GM19397 (cell line): ENCODE results near the gene AJM1.
"Not testable (repeated sequence)": the region's sequence is repeated elsewhere in the genome, so short reads cannot be mapped to it uniquely, and the experiment has no call there.

Source experiments
- ATAC-seq: cut with Tn5 transposase; IDR thresholded peaks from one replicate; pipeline ENCODE4 v1.9.1; 2021; ENCODE audit warnings: mild to moderate bottlenecking, moderate library complexity; ENCODE audit not compliant: unreplicated experiment

AJM1 gene

DNA sequence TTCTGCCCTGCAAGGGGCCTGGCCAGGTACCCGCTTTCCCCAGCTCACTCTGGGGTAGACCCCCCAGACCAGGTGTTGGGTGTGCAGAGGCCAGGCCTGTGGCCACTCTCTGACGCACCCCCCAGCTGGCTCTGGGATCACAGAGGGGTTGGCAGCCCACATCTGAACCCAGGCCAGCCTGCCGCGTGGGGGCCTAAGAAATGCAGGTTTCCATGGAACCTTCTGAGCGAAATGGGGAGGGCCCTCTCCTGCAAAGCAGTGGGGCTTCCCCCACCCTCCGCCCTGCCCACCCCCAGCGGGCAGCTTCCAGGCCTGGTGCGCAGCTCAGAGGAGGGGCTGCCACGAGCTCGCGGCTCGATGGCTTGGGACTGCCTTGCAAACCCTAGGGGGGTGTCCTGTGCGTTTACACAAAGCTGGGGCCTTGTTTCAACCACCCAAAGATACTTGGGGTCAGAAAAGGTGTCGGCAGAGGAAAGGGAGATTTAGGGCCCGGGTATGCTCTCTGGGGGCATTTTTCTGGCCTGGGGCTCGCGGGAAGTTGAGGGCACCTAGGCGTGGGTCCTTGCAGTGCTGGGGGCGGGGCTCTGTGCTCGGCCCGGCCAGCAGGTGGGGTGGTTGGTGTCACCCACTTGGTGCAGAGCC lies 1.0 kb downstream of the AJM1 start:
- ATAC-seq: not testable (repeated sequence)

DNA sequence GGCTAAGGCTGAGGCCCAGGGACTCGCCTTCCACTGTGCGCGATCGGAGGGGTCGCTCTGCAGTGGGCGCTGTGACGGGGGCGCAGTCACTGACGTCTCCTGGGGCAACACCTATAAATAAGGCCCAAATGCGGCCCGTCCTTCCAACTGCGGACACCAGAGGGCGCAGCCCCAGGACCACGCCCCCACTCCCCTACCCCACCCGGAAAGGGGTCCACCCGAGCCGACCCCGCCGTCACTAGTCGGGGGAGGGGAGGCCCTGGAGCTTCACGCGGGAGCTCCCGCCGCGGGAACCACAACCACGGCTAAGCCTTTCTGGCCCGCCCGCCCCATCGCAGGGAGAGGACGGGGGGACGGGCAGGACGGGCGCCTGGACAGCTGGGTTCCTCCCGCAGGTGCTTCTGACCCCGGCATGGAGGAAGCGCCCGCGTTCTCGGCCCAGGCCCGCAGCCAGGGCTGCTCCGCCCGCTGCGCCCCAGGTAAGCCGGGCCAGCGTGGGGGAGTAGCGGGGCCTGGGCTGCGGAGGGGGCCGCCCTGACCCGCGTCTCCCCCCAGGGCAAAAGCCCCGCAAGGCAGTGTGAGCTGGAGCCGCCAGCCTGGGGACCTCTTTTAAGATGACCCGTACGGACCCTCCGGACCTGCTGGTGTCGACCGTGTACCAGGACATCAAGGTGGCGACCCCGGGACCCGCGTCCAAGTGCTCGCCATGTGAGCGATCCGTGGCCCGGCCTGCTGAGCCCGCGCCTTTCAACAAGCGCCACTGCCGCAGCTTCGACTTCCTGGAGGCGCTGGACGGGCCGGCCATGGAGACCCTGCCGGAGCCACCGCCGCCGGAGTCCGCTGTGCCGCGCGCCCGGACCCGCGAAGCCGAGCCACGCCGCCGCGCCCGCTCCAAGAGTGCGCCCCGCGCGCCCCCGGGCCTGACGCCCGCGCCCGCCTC lies 1.8 kb downstream of the AJM1 start:
- not testable (repeated sequence) for ATAC-seq

DNA sequence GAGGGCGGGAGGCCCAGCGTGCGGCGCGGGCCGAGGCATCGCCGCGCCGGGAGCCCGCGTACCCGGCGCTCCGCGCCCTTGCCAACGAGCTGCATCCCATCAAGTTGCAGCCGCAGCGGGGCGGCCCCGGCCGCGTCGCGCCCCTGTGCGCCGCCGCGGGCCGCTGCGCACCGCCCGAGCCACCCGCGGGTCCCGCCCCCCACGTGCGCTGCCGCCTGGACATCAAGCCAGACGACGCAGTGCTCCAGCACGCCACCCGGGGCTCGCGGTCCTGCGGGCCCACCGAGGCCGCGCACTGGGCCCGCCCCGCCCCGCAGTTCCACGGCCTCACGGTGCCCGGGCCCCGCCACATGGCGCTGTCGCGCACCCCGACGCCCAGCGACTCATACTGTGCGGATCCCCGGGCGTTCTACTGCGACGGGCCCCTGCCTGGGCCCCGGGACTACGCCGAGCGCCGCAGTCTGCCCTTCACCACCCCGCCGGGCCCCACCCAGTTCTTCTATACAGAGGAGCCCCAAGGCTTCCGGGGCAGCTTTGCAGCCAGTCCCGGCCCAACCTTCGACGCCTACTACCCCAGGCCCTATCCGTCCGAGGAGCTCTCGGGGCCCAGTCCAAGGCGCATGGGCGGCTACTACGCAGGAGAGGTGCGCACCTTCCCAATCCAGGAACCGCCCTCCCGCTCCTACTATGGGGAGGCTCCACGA lies 2.6 kb downstream of the AJM1 start:
- ATAC-seq: no peak

DNA sequence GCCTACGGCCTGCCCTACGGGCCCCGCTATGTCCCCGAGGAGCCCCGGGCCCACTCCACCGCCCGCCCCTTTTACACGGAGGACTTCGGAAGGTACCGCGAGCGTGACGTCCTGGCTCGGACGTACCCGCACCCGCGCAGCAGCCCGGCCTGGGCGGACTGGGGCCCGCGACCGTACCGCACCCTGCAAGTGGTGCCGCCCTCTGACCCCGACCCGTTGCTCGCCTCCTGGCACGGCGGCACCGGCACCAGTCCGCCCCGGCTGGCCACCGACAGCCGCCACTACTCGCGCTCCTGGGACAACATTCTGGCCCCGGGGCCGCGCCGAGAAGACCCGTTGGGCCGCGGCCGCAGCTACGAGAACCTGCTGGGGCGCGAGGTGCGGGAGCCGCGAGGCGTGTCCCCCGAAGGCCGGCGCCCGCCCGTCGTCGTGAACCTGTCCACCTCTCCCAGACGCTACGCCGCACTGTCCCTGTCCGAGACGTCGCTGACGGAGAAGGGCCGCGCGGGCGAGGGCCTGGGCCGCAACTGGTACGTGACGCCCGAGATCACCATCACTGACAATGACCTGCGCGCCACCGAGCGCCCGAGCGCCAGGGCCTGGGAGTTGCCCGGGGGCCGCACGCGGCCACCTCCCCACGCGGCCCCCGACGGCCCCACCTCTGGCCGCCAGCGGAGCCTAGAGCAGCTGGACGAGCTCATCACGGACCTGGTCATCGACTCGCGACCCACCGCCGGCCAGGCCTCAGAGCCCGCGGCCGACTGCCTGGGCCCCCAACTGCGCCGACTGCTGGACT lies 3.4 kb downstream of the AJM1 start:
- ATAC-seq: no peak

DNA sequence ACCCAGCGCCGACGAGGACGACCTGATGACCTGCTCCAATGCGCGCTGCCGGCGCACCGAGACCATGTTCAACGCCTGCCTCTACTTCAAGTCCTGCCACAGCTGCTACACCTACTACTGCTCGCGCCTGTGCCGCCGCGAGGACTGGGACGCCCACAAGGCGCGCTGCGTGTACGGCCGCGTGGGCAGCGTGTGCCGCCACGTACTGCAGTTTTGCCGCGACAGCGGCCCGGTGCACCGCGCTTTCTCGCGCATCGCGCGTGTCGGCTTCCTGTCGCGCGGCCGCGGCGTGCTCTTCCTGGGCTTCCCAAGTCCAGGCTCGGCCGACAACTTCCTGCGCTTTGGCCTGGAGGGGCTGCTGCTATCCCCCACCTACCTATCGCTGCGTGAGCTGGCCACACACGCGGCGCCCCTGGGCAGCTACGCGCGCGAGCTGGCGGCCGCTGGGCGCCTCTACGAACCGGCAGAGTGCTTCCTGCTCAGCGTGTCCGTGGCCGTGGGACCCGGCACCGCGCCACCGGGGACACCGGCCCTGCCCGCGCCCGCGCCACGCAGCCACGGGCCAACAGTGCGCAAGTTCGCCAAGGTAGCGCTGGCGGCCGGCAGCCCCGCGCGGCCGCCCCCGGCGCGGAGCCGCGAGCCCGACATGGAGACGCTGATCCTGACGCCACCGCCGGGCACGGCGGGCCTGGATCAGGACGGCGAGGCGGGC lies 4.3 kb downstream of the AJM1 start:
- ATAC-seq: no peak

DNA sequence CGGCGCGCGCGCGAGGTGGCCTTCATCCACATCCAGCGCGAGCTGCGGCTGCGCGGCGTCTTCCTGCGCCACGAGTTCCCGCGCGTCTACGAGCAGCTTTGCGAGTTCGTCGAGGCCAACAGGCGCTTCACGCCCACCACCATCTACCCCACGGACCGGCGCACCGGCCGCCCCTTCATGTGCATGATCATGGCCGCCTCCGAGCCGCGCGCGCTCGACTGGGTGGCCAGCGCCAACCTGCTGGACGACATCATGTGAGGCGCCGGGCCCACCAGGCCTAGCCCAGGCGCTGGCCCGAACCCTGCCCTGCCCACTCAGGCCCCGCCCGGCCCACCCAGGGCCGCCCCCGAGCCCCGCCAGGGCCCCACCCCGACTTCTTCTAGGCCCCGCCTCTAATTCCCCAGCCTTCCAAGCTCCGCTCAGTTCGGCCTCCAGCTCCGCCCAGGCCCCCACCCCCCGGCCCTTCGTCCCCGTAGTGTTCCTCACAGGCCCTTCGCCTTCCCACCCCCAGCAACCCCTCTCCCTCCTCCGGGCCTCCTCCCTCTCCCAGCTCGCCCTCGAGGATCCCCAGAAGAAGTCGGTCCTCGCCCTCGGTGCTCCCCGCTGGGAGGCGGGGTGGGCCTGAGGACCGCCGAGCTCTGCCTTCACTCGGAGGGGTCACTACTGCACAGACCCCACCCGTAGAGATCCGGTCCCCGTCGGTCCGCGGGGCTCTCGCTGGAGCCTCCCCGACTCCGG lies 5.0 kb downstream of the AJM1 start:
- ATAC-seq: no peak

DNA sequence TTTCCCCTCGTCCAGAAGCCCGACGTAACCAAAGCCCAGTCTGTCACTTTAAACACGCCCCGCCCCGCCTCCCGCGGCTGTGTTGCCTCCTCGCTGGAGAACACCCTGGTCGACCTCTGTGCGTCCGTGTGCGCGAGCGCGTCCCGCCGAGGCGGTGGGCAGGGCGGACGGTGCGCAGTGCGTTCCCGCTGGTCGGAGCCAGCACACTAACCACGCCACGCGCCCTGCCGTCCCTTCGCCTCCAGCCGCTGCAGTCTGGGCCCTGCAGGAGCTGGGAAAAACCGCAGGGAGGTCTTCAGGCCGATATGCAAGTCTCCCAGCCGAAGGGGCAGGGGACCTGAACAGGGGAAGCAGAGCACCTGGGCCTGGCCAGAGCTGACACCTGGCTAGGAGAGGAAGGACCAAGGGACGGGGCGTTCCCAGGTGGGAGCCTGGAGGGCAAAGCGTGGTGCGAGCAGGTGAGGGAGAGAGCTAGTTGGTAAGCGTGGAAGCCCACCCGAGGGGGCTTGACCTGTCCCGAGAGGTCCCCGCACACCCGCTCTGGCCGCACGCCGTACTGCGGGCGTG lies 5.6 kb downstream of the AJM1 start:
- ATAC-seq: no peak

DNA sequence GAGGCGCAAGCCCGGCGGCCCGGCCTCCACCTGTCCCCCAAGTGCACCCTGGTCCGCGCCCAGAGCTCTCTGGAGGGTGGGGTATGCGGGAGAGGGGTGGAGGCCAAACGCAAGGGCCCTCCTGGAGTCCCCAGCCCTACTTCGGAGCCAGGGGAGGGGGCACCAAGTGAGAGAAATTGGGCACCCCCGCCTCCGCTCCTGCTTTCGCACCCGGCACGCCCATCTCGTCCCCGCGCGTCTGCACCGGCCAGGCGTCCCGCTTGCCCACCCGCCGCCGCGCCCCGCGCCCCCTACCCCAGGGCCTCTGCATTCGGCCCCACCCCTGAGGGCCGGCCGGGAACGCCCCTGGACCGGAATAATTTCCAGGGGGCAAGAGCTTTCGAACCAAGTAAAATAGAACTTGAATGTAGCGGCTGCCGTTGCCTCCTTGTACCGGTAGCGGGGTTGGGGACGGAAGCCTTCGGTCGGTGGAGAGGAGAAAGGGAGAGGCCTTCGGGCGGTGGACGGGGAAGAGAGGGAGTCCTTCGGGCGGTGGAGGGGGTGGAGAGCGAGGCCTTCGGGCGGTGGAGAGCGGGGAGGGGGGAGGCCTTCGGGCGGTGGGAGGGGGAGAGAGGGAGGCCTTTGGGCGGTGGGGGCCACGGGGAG lies 6.2 kb downstream of the AJM1 start:
- ATAC-seq: no peak

DNA sequence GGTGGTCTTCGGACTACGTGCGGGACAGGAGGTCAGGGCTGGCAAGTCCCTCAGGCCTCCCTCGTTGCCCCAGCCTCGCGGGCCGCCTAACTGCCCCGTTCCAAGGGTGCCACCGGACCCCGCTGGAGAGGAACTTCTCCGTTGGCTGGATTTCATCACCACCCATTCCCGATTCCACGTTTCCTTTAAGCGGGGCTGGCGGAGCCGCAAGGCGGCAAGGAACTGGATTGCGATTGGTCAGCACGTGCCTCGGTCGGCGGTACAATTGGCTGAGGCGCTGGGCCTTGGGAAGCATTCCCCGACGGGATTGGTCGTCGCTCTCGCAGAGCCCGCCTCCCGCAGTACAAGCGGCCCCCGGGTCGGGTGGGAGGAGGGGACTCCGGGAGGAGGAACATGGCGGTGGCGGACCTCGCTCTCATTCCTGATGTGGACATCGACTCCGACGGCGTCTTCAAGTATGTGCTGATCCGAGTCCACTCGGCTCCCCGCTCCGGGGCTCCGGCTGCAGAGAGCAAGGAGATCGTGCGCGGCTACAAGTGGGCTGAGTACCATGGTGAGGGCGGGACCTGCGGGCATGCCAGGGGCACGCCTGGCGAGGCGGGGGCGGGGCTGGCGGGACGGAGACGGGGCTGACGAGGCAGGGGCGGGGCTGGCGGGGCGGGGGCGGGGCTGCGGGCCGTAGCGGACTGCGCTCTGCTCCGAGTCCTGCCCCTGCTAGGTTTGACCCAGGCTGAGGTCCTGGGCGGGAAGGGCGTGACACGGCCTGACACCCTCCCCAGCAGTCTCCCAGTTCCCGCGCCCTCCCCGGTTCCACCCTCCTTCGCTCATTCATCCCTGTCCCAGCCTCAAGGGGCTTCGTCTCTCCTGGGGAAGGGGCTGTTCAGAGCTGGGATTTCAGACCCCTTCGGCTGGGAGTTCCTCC lies 7.0 kb downstream of the AJM1 start, which contains the start of gene PHPT1:
Gene PHPT1, plus strand, starts transcription at position 372 of the 922 bp plus-strand sequence. Its CDS starts 22 bp downstream, at position 394.
- ATAC-seq: peak; percentile 85

DNA sequence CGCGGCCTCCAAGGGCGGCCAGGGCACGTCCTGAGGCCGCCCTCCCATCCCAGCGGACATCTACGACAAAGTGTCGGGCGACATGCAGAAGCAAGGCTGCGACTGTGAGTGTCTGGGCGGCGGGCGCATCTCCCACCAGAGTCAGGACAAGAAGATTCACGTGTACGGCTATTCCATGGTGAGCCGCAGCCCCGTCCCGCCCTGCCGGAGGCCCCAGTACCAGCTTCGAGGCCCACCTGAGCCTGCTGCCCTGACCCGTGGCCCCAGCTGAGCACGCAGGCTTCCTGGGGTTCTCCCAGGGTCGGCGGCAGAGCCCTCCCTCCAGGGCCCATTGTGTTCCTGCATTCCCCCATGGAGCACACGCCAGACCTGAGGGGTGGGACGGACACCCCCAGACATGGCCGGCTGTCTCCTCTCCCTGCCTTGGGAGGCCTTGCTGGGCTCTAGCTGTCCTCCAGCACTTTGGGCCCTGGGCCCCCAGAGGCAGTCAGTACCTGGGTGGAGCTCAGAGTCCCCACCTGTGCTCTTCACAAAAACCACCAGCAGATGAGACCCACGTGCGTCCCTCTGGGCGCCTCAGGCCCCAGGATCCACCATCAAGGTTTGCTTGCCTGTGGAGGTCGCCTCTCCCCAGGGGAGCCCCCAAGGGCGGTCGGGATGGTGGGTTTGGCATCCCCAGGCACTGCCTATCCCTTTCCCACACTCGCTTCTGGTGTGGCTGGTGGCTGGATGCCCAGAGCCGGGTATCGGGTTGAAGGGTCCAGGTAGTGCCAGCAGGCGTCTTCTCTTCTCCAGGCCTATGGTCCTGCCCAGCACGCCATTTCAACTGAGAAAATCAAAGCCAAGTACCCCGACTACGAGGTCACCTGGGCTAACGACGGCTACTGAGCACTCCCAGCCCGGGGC lies 7.9 kb downstream of the AJM1 start:
- no peak for ATAC-seq

DNA sequence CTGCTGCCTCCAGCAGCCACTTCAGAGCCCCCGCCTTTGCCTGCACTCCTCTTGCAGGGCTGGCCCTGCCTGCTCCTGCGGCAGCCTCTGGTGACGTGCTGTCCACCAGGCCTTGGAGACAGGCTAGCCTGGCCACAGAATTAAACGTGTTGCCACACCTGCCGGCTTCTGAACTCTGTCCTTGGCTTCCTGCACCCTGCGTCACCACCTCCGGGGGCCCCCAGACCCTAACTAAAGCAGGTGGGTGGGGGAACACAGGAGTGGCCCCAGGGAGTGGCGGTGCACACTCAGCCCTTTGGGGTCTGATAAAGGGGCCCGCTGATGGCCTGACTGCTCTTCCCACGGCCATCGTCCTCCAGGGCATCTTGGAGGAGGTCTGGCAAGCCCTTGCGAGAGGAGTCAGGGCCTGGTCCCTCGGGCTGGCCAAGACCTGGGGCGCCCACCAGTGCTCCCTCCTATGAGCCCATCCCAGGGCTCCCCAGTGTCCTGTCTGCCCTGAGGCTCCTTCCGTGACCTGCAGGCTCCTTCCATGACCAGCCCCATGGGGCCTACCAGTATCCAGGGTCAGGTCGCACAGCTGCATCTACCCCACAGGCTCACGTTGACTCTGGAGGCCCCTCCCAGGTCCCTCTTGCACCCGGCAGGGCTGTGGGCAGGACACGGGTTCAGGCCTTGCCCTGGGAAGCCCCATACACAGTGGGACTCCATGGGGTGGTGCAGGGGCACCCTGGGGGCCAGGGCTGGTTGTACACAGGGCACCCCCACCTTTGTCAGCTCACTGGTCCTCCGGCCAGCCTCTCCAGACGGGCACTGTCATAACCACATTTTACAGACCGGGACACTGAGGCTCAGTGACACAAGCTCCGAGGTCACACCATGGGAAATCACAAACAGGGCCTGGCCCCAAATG lies 8.8 kb downstream of the AJM1 start:
- ATAC-seq: no peak

DNA sequence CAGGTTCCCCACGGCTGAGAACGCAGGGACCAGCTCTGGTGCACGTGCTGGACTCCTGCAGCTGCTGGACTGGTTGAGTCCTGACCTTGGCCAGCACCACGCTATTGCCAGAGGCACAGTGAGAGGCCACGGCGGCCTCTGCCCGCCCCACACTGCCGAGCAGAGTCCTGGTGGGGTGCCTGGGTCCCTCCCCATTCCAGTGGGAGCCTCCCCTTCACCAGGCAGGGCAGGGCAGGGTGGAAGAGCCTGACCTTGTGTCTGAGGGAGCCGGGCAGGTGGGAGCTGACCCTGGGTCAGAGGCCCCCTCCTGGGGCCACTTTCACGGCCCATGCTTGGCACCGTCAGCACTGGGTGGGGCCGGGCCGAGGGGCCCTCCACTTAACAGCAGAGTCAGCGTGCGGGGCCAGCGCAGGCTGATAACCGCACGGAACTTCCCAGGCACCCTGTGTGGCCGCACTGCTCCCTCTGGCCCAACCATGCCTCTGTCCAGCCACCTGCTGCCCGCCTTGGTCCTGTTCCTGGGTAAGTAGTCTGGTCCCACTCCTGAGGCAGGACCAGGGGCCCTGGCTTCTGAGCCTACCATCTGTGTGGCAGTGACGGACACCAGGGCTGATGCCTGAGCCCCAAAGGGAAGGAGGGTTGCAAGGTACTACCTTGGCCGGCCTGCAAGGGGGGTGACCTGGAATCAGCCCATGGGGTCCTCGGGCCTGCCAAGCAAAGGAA lies 9.8 kb downstream of the AJM1 start, which contains the start of gene MAMDC4:
Gene MAMDC4, plus strand, starts transcription at position 406 of the 723 bp plus-strand sequence. Its CDS starts 71 bp downstream, at position 477.
- no peak for ATAC-seq

DNA sequence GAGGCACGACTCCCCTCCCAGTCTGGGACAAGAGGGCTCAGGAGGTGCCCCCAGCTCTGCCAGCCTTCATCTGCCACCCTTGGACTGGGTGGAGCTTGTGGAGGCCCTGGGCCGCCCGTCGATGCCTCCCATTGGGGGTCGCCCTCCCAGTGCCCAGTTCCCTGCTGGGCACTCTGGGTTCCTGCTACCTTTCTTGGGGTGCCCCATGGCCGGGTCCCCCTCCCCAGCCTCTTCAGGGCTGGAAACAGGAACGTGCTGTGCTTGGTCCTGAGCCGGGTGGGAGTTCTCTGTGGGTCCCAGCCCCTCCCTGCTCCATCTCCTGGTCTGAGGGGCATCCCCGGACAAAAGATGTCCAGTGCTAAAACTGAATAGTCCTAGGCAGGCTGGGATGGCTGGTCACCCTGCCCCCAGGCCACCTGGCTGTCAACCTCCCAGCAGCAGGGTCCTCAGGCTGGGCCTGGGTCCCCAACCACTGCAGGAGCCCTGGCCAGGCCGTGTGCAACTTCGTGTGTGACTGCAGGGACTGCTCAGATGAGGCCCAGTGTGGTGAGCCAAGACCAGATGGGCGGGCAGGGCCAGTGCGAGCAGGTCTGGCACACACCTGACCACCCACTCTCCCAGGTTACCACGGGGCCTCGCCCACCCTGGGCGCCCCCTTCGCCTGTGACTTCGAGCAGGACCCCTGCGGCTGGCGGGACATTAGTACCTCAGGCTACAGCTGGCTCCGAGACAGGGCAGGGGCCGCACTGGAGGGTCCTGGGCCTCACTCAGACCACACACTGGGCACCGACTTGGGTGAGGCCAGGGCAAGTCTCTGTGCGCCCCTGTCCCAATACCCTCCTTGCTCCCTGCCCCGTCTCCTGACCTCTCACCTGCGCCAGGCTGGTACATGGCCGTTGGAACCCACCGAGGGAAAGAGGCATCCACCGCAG lies 10.7 kb downstream of the AJM1 start:
- no peak for ATAC-seq
